ENCODE data around the gene PRR16.

- TF ChIP-seq EZH2 (IDR thresholded peaks at IDR 0.05; ENCODE audit: insufficient read depth, poor library complexity, severe bottlenecking) (no peak), EZH2phosphoT487 (IDR thresholded peaks at IDR 0.05; ENCODE audit: insufficient read depth, low read depth) (no peak)
These were observed 168.3 kb downstream of the PRR16 start for GRCh38 chr5:120632430-120632829.
